HG03060 (cell line): ENCODE results near the gene TPCN2.

ENCODE experiments used
- ATAC-seq: cut with Tn5 transposase; IDR thresholded peaks from one replicate; pipeline ENCODE4 v1.9.1; 2021; ENCODE audit warnings: low read depth, moderate number of reproducible peaks; ENCODE audit not compliant: unreplicated experiment

The TPCN2 gene

GRCh38 chr11:69178819-69179482 lies 130.2 kb downstream of the TPCN2 start:
- ATAC-seq = no peak

DNA sequence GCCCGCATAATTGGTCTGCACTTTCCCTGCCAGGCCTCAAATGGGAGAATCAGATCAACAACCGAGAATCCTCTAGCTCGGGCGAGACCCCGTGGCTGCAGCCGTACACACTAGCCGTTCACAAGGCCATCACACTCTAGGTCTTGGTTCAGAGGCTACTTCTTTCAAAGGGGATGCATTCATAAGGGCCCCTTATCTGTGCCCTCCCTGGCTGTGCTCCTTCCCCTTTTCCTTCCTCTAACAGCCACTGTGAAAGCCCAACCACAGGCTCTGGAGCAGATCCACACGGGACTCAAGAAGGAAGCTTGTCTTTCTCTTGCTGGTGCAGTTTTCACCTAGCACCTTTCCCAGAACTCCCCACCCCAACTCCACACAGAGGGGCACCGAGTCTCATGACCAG lies 131.5 kb downstream of the TPCN2 start:
- no peak for ATAC-seq

- no peak for ATAC-seq
These were observed 132.0 kb downstream of the TPCN2 start for GRCh38 chr11:69180726-69181125.

- ATAC-seq = no peak
These were observed 134.9 kb downstream of the TPCN2 start for GRCh38 chr11:69183613-69184012.
